COR-L47 (cell line): ENCODE results near the gene PRKCE.

Experiments used
- DNase-seq: peaks from one replicate; lab custom pipeline; 2025; lab: John Stamatoyannopoulos, UW

PRKCE gene

DNA sequence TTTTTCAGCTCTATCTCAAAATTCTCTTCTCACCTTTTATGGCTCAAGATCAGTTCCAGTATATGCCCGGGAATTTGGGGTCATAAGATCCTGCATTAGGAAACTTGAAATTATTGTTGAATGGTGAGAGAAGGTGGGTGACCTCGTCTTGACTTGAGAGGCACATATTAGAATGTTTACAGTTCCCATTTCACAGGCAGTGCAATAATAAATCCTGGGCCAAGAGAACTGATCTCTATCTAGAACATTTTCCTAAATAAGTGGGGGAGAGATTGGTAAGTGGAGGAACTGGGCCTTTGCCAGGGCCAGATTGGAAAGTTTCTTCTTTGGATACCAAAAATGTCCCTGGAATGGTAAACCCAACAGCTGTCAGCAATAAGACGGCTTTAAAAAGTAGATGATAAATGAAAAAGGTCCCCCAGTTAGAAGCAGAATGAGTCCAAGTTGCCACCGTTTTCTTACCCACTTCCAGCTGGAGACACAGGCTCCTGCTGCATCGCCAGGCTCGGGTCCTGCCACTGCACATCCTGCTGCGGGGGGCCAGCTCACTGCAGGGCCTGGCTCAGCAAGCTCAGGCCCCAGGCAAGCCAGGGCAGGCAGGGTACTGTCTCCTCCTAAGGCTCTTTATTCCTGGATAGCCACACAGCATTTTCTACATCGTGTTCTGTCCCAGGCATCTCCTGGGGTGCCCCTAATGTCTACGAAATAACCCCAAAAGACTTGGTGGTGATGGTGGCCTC, 519.3 kb downstream of the PRKCE start:
- no peak for DNase-seq

DNA sequence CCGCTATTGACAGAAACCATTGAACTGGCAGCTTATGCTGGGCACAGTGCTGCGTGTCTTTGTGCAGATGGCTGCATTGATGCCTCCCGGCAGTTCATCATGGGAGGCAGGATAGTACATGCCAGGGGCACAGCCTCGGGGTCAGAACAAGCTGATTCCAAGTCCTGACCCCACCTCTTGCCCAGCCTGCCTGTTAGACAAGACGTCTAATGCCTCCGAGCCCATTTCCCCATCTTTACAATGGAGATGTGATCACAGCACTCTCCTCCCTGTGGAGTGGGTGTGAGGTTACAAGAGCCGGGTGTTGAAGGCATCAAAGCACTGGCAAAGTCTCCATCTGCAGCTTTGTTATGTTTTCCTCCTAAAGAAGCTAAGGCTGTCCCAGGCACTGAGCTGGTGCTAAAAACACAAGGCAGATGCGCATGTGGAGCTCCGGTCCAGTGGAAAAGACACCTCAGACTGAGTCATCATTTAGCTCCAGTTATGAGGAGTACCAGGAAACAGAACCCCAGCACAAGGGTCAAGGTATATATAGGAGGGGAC, 520.0 kb downstream of the PRKCE start:
- DNase-seq = no peak

DNA sequence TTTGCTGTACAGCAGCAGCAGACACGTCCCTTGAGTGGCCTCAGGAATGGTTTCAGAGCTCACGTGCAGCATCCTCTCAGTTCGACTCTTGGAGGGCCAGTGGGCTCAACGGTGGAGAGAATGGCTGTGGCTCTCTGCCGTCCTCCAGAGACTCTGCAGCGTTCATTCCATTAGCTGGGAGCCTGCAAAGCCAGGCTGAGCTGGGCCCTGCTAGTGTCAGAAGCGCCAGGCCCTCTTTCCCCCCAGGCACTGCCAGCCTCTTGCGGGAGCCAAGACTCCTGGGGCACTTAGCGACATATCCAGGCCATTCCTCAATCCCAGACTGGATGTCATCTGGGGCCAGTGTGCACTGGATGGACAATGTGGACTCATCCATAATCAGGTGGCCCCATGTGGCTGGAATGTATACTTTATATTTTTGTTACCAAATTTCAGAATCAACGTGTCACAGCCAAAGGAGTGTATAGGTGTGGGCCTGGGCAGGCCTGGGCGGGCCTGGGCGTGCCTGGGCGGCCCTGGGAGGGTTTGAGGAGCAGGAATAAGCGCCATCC, 520.6 kb downstream of the PRKCE start:
- peak; percentile 1 for DNase-seq

DNA sequence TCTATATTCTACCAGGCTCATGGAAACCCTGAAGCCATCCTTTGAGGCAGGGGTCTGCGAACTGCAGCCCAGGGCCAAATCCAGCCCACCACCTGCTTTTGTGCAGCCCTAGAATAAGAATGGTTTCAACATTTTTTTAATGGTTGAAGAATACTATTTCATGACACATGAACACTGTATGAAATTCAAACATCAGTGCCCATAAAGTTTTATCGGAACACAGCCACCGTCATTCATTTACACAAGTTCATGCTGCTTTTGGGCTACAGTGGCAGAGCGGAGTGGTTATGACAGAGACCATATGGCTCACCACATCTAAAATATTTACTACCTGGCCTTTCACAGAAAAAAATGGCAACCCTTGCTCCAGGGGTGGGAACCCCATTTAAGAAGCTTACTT, 521.6 kb downstream of the PRKCE start:
- DNase-seq = no peak

DNA sequence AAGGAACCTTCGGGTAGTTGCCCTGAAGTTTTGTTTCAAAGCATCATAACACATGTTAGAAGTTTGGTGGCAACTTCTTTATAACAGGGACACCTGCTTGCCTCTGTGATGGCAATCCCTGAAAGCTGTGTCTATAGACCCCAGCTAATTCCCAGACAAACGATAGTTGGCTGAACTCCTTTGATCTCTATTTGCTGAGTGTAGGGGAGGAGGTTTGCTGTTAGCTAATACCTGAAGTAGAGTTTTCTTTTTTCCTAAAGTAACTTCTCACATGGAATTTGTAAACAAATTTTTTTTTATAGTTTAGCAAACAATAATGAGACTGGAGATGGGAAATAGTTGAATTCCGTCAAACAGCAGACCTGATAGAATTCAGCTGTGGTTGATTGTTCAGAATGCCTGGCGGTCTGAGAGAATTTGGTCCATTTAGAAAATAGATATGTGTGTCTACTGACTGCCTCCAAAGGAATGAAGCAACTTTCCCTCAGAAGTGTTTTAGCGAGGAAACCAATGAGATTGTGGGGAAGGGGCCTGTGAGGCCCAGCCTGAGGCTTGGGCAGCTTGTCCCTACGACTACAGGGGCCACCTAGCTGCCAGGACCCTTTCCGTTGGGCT, 522.3 kb downstream of the PRKCE start:
- DNase-seq = no peak

DNA sequence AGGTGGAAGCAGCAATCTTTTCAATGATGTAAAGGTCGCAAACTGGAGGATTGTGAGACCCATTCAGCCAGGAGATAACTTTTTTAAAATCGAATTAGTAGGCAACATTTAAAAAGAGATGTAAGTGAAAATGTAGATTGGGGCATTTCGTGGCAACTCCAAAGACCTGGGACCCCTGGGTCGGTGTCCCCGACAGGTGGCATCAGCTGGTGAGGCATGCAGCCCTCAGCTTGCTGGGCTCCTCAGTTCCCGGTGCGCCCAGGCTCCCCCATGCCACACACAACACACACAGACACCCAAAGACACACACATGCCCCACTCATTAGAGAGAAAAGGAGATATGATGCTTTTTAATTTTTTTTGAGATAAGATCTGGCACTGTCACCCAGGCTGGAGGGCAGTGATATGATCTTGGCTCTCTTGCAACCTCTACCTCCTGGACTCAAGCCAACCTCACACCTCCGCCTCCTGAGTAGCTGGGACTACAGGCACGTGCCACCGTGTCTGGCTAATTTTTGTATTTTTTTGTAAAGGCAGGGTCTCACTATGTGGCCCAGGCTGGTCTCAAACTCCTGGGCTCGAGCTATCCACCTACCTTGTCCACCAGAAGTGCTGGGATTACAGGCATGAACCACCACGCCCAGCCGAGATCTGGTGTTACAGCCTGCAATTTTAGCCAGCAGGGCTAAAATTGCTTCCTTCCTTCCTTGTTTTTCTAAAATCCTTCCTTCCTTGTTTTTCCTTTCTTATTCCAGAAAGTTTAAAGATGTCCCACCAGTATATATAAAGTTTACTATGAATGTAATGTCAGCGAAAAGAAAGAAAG, 523.1 kb downstream of the PRKCE start:
- no peak for DNase-seq

DNA sequence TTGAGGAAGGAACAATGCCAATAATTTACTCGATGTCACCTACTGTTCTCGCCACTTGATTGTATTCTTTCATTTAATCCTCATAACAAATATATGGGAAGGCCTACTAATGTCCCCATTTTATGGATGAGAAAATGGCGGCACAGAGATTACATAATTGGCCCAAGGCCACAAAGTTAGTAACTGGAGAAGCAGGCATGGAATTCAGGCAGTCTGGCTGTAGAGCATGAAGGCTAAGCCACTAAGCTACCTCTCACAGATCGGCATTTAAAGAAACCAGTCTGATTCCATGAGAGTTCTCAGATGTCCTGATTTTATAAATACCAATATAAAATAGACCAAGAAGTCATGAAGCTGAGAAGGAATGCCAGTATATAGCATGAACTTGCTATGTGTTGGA, 523.9 kb downstream of the PRKCE start:
- DNase-seq = no peak

DNA sequence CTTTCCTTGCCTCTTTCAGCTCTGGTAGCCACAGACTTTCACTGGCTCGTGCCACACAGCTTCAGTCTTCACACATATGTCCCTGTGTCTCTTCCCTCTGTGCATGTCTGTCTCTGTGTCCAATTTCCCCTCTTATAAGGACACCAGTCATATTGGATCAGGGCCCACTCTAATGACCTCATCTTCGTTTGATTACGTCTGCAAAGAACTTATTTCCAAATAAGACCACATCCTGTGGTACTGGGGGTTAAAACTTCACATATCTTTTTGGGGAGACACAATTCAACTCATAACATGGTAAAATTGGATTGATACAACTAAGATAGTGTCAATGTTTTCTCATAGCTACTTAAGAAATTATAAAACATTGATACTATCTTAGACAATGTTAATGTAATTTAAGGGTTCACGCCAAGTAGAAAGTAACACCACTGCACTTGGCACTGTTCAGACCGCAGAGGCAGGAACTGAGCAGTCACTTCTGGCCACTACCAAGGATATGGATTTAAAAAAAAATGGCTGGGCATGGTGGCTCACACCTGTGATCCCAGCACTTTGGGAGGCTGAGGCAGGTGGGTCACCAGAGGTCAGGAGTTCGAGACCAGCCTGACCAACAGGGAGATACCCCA, 526.1 kb downstream of the PRKCE start:
- no peak for DNase-seq

DNA sequence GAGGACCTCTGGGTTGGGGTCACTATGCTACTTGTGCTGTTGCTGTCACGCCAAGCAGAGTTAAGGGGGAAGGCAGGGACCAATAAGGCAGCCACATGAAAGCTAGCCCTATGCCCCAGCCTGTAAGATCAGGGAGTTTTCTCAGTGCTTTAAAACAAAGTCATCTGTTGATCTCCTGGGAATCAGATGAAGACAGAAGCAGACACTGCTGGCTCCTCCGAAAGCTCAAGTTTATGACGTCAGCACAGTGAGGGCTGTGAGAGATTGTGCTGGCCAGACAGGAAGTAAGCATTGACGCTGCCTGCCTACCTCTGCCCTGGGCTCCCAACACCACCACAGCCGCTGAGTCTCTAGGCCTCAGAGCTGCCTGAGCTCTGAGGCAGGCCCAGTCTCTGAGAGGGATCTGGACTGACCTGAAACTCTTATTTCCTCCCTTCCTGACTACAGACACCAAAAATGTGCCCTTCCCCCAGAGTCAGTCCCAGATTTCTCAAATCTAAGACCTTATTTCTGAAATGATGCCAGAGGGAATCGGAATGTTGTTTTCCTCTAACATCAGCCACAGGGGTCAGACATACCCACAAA, 527.7 kb downstream of the PRKCE start:
- DNase-seq = no peak

DNA sequence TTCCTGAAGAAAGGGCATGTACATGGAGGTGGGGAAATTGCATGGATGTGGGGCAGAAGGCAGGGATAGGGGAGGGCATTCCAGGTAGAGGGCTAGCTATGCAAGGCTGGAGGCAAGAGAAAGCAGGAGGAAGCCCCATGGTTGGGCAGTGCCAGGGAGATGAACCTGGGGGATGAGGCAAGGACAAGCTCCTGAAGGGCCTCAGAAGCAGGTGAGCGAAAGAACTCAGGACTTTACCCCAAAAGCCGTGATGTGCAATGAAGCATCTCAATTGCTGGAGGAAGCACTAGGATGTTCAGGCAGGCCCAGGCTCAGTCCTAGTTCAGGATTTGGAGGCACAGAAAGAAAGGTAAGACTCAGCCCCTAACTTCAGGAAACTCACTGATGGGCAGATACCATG, 528.7 kb downstream of the PRKCE start:
- DNase-seq = no peak

DNA sequence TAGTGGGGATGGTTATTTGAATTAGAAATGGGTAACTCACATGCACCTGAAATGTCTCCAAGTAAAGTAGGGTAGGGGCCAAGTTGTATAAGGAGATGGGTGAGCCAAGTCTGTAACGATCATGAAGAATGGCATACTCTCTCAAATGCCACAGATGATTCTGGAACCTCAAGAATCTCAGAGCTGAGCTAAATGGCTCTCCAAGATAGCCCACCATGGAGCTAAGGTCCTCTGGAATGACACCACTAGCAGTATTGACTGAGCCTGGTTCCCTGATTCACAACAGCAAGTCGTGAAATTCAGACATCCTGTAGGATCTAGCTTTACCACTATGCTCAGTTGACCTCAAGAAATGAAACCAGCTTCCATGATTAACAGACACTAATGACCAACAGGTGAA, 529.8 kb downstream of the PRKCE start:
- no peak for DNase-seq

DNA sequence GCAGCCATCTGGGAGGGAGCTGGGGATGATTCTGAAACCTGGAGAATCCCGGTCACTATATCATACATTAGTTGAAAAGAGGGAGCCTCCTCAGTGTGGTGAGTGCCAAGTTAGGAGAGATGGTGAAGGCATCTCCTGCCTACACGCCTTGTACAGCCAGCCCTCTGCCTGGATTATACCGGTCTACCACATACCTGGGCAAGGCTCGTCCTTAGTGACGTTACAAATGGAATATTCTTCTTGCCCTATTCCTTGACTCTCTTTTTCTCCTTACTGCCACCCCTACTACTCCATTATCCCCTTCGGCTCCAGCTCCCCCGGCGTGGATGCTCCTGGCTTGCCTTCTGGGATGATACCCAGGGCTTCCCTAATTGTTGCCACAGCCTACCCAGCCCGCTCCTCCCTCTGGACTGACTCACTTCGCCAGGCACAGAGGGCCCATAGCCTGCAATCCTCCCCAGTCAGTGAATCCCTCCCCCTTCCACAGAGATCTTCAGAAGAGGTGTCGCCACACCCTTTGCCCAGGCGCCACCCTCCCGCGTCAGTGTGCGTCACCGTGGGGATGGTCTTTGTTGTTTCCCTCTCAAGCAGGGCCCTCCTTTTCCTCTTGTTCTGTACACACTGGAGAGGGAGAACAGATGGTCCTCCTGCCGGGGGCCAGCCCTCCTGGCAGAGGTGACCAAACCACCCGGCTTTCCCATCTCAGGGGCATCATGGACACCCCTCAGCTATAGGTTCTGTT, 530.5 kb downstream of the PRKCE start:
- DNase-seq = peak; percentile 4

DNA sequence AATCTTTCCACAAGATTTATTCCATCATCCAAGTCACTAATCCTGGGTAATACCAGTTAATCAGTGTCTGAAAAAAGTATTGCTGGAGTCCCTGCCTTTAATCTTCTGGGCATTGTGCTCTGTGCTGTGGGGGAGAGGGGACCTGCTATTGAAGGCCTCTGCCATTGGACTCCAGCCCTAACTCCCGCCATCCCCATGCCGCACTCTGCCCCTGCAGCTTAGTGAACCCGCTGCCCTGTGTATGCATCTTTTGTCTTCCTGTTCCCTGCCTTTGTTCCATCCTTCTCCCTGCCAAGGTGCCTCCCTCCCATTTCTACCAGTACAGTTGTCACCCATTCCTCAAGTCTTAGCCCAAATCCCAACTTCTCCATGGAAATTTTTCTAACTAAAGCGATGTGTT, 532.0 kb downstream of the PRKCE start:
- DNase-seq = no peak

DNA sequence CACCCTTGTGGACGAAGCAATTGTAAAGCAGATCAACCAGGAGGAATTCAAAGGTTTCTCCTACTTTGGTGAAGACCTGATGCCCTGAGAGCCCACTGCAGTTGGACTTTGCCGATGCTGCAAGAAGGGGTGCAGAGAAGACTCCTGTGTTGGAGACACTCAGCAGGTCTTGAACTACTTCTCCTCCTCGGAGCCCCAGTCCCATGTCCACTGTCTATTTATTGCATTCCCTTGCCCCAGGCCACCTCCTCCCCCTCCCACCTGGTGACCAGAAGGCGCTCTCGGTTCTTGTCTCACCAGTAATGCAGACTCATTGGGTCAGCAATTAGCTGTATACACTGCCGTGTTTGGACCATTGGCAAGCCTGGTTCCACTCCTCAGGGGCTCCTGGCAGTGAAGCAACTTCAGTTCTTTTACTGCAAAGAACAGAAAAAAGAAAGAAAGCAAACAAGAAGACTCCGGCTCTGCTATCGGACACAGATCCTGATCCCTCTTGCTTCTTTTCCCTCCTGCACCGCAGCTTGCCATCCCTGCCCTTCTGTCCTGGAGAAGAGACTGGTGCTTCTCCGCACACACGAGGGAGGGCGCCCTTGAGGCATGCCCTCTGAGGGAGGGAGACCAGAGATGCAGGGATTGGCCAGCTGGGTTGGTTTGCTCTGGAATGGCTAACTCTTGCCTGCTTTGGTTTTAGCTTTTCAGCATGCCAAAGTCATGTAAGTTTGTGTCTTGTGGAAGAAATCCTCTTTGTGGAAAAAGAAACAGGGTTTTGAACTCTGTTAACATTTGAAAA, 533.5 kb downstream of the PRKCE start:
- no peak for DNase-seq

DNA sequence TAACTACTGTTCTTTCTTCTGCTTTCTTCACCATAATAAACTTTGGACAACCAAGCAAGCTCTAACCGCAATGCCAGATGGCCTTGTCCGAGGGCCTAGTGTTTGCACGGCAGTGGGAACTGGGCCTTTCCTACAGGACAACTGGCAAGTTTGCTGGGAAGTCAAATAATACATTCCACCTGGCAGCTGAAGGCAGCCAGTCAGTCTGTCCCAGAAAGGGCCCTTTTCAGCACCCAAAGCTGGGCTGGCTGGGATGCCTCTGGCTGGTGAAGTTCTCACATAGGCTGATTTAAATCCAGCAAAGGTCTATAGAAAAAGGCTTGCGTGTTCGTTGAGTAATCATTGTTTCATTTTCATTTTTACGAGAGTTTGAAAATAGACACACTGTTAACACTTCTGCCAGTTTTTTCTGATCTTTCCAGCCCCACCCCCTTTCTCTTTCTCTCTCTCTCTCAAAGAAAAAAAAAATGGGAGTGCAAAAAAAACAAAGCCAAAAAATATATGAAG, 535.7 kb downstream of the PRKCE start:
- DNase-seq = no peak

DNA sequence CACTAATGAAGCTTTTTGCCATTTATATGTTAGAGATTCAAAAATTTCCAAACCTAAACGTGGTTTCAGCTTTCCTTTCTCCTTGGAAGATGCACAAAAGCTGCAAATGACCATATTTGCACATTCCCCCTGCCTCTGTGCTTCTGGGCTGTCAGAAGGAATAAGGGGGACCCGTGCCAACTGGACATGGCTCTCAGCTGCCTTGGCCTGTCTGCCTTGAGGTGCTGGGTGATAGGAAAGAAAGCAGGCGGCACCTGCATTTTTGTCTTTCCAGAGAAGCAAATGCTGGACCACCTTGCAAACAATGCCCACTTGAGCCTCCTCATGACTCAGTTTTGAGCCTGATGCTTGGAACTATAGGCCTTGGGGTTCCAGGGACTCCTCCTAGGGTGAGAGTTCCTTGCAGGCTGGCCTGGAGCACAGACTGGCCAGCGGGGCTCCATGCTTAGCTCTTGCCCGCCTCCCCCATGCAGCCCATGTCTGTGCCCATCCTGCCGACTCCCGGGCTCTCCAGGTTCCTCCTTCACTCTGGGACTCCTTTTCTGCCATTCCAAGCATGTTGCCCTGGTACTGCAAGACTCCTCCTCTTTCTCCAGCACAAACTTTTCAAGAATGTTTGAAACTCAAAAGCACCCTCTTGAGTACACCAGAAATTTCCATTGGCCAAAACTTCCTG, 536.7 kb downstream of the PRKCE start:
- no peak for DNase-seq

DNA sequence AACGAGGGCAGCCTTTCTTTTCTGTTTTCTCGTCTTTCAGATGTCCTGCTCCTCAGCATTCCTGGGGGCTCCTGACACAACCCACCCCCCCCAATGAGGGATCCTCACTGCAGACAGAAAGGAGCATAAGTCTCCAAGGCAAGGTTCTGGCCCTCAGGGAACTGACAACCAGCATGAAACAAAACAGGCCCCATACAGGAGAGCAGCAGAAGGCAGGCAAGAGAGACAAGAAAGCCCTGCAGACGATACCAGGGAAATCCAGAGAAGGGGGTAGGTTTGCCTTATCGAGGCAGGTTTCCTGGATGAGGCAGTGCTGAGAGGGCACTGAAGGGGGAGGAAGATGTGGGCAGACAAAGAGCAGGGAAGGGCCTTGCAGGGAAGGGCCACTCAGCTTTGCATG, 541.9 kb downstream of the PRKCE start:
- no peak for DNase-seq

DNA sequence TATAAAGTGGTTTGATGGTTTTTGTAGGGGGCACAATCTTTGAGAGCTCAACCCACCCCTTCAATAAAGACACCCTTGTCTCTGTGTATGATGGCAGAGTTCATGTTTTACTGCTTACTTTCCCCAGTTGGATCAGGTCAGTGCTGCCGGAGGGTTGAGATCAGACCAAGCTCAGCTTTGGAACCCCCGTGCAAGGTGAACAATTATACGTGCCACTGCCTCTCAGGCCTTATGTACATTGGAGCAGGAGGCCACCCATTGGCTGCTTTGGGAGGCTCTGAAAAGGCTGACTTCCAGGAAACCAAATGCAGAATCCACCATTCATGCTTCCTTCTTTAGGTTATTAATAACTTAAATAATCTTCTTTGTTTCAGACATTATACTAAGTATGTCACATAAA, 542.4 kb downstream of the PRKCE start:
- DNase-seq = no peak

DNA sequence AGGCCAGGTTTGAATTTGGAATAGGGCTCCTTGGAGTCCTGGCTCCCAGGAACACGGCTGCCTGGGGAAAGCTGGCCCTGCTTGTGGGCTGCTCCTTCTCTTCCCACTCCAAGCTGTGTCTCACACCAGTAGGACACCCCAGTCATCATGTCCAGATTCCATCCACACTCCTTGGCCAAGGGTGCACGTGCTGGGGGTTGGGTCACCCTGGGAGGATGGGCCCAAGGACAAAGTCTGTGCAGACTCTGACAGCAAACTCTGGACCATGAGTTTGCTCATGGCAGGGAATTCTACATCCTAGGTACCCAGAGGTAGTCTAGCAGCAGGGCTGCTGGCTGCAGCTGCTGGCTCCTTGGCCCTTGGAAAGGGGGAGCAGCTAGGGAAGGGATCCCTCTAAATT, 543.4 kb downstream of the PRKCE start:
- DNase-seq = no peak
